Mesendoderm (in vitro differentiated cells): ENCODE measurements around the gene EIF3D.

Experiments used
- DNase-seq: peaks from one replicate; pipeline ENCODE4 v3.0.0; 2013
- H2AK5ac ChIP-seq: 2 replicates; pipeline ENCODE4 v1.6.1; 2013; ENCODE audit warnings: low read length, inconsistent platforms
- H2BK120ac ChIP-seq: 2 replicates; pipeline ENCODE4 v1.6.1; 2013; ENCODE audit warnings: low read depth, mild to moderate bottlenecking, low read length, moderate library complexity, mixed read lengths
- H2BK15ac ChIP-seq: replicated peaks from 2 replicates; pipeline ENCODE4 v1.6.1; 2013; ENCODE audit warnings: low read depth, mild to moderate bottlenecking, moderate library complexity
- H2BK5ac ChIP-seq: 2 replicates; pipeline ENCODE4 v1.6.1; 2013; ENCODE audit warnings: low read length, inconsistent platforms
- H3K18ac ChIP-seq: 2 replicates; pipeline ENCODE4 v1.6.1; 2013; ENCODE audit warnings: mild to moderate bottlenecking, low read length, mixed read lengths
- H3K23ac ChIP-seq: one replicate; pipeline ENCODE4 v1.6.1; 2013; ENCODE audit warnings: low read length
- H3K27ac ChIP-seq: 2 replicates; pipeline ENCODE4 v1.5.1; 2013; ENCODE audit warnings: low read depth, mild to moderate bottlenecking, inconsistent platforms, low read length, moderate library complexity
- H3K27me3 ChIP-seq: 2 replicates; pipeline ENCODE4 v1.6.1; 2013; ENCODE audit warnings: low read length, control low read depth, mild to moderate bottlenecking, inconsistent platforms; ENCODE audit not compliant: insufficient read depth, poor library complexity
- H3K36me3 ChIP-seq: 2 replicates; pipeline ENCODE4 v1.6.1; 2013; ENCODE audit warnings: low read length, inconsistent platforms; ENCODE audit not compliant: control insufficient read depth, insufficient read depth
- H3K4ac ChIP-seq: one replicate; pipeline ENCODE4 v1.6.1; 2013; ENCODE audit warnings: low read depth, mild to moderate bottlenecking, low read length, moderate library complexity
- H3K4me1 ChIP-seq: 2 replicates; pipeline ENCODE4 v1.6.1; 2013; ENCODE audit warnings: low read depth, low read length, inconsistent platforms; ENCODE audit not compliant: control insufficient read depth
- H3K4me2 ChIP-seq: 2 replicates; pipeline ENCODE4 v1.6.1; 2013; ENCODE audit warnings: low read length
- H3K4me3 ChIP-seq: 2 replicates; pipeline ENCODE4 v1.5.1; 2013; ENCODE audit warnings: mild to moderate bottlenecking, low read length
- H3K56ac ChIP-seq: one replicate; pipeline ENCODE4 v1.6.1; 2013; ENCODE audit warnings: low read length
- H3K79me1 ChIP-seq: 2 replicates; pipeline ENCODE4 v1.6.1; 2013; ENCODE audit warnings: low read length, inconsistent platforms
- H3K79me2 ChIP-seq: 2 replicates; pipeline ENCODE4 v1.6.1; 2013; ENCODE audit warnings: mild to moderate bottlenecking, low read length; ENCODE audit not compliant: control insufficient read depth, insufficient read depth
- H3K9ac ChIP-seq: 2 replicates; pipeline ENCODE4 v1.6.1; 2013; ENCODE audit warnings: low read length, inconsistent platforms
- H4K5ac ChIP-seq: one replicate; pipeline ENCODE4 v1.6.1; 2013; ENCODE audit warnings: low read length
- H4K8ac ChIP-seq: one replicate; pipeline ENCODE4 v1.6.1; 2013; ENCODE audit warnings: low read depth, mild to moderate bottlenecking, control low read depth, low read length, moderate library complexity
- WGBS: extraction: QIAGEN DNeasy Blood & Tissue Kit; methylation state at CpG from one replicate; pipeline ENCODE4 v1.1.7; 2013; ENCODE audit warnings: low lambda C conversion rate, missing lambda C conversion rate; ENCODE audit not compliant: insufficient coverage; ENCODE audit errors: extremely low coverage; 5-methylcytosine and 5-hydroxymethylcytosine counted together

Gene EIF3D

GRCh38 chr22:36561291-36561811, 32.4 kb upstream of the EIF3D start:
- Histone ChIP-seq H3K79me2 (no peaks in the 10 kb centered on the region), H4K8ac (no peak overlapping the region), H2BK5ac (no peak overlapping the region), H2BK120ac (no peak overlapping the region), H3K4me3 (no peak overlapping the region), H3K56ac (peak overlapping the region; percentile 60), H2AK5ac (no peak overlapping the region), H3K36me3 (no peaks in the 10 kb centered on the region), H3K4me2 (no peak overlapping the region), H3K23ac (no peak overlapping the region), H3K18ac (no peak overlapping the region), H3K27ac (no peak overlapping the region), H2BK15ac (no peak overlapping the region), H4K5ac (no peak overlapping the region), H3K4ac (no peak overlapping the region), H3K9ac (peak overlapping the region; percentile 21), H3K4me1 (peaks cover 13% of the 10 kb centered on the region), H3K79me1 (no peaks in the 10 kb centered on the region), H3K27me3 (no peaks in the 10 kb centered on the region)
- no CpG with 5 or more reads among the region's 6 CpGs for WGBS
- DNase-seq = peak; percentile 51

- Histone ChIP-seq H4K8ac (no peak overlapping the region), H3K9ac (no peak overlapping the region), H3K27ac (no peak overlapping the region), H3K79me2 (no peaks in the 10 kb centered on the region), H3K18ac (no peak overlapping the region), H2BK120ac (no peak overlapping the region), H3K23ac (no peak overlapping the region), H3K4ac (no peak overlapping the region), H2BK15ac (no peak overlapping the region), H3K4me1 (peaks cover 13% of the 10 kb centered on the region), H3K56ac (no peak overlapping the region), H3K27me3 (no peaks in the 10 kb centered on the region), H2AK5ac (no peak overlapping the region), H4K5ac (no peak overlapping the region), H3K4me2 (no peak overlapping the region), H3K4me3 (no peak overlapping the region), H3K79me1 (no peaks in the 10 kb centered on the region), H3K36me3 (no peaks in the 10 kb centered on the region), H2BK5ac (no peak overlapping the region)
- DNase-seq = no peak
- WGBS = no CpG with 5 or more reads among the region's 3 CpGs
Observed at GRCh38 chr22:36560001-36560400, 31.0 kb upstream of the EIF3D start.

- no peak overlapping the region for H2BK5ac ChIP-seq
- H4K8ac ChIP-seq = no peak overlapping the region
- H4K5ac ChIP-seq = no peak overlapping the region
- no peaks in the 10 kb centered on the region for H3K4me1 ChIP-seq
- H3K18ac ChIP-seq = no peak overlapping the region
- H3K27me3 ChIP-seq = no peaks in the 10 kb centered on the region
- H3K27ac ChIP-seq = no peak overlapping the region
- H3K79me1 ChIP-seq = no peaks in the 10 kb centered on the region
- H2BK15ac ChIP-seq = no peak overlapping the region
- H3K4me2 ChIP-seq = no peak overlapping the region
- H2AK5ac ChIP-seq = no peak overlapping the region
- no peak overlapping the region for H3K4me3 ChIP-seq
- no peak overlapping the region for H3K9ac ChIP-seq
- H3K4ac ChIP-seq = no peak overlapping the region
- no CpG with 5 or more reads among the region's 5 CpGs for WGBS
- no peak overlapping the region for H3K23ac ChIP-seq
- peak; percentile 67 for DNase-seq
- no peaks in the 10 kb centered on the region for H3K79me2 ChIP-seq
- no peak overlapping the region for H2BK120ac ChIP-seq
- no peaks in the 10 kb centered on the region for H3K36me3 ChIP-seq
- H3K56ac ChIP-seq = no peak overlapping the region
Observed at GRCh38 chr22:36554098-36554497, 25.1 kb upstream of the EIF3D start.

- Histone ChIP-seq H3K4me1 (no peaks in the 10 kb centered on the region), H2BK120ac (no peak overlapping the region), H3K79me2 (no peaks in the 10 kb centered on the region), H3K27me3 (no peaks in the 10 kb centered on the region), H3K18ac (no peak overlapping the region), H2BK5ac (no peak overlapping the region), H3K4me2 (no peak overlapping the region), H4K8ac (no peak overlapping the region), H4K5ac (no peak overlapping the region), H3K4ac (no peak overlapping the region), H3K36me3 (no peaks in the 10 kb centered on the region), H3K9ac (no peak overlapping the region), H3K27ac (no peak overlapping the region), H2BK15ac (no peak overlapping the region), H3K23ac (no peak overlapping the region), H3K4me3 (no peak overlapping the region), H2AK5ac (no peak overlapping the region), H3K56ac (no peak overlapping the region), H3K79me1 (no peaks in the 10 kb centered on the region)
- no CpG with 5 or more reads among the region's 1 CpG for WGBS
- DNase-seq = no peak
Observed at GRCh38 chr22:36552289-36552688, 23.3 kb upstream of the EIF3D start.

- Histone ChIP-seq H2BK5ac (no peak overlapping the region), H3K27ac (no peak overlapping the region), H3K27me3 (no peaks in the 10 kb centered on the region), H2BK15ac (no peak overlapping the region), H4K5ac (no peak overlapping the region), H3K56ac (no peak overlapping the region), H3K4me1 (no peaks in the 10 kb centered on the region), H3K79me1 (no peaks in the 10 kb centered on the region), H3K79me2 (no peaks in the 10 kb centered on the region), H3K36me3 (no peaks in the 10 kb centered on the region), H2AK5ac (no peak overlapping the region), H2BK120ac (no peak overlapping the region), H4K8ac (no peak overlapping the region), H3K23ac (no peak overlapping the region), H3K9ac (no peak overlapping the region), H3K18ac (no peak overlapping the region), H3K4ac (no peak overlapping the region), H3K4me3 (no peak overlapping the region), H3K4me2 (no peak overlapping the region)
- 100% methylated on average over 2 of the region's 13 CpGs for WGBS
- DNase-seq = no peak
Observed at GRCh38 chr22:36550701-36551495, 21.9 kb upstream of the EIF3D start.
